Central memory CD4-positive, alpha-beta T cell (primary cell): ENCODE measurements around the gene LRCH4.

ENCODE experiments used
- DNase-seq: peaks from one replicate; pipeline ENCODE4 v3.0.0; 2022

LRCH4 gene

GRCh38 chr7:100582041-100582579, 3.8 kb downstream of the LRCH4 start:
- no peak for DNase-seq

GRCh38 chr7:100580466-100581283, 5.3 kb downstream of the LRCH4 start:
- DNase-seq = no peak

- no peak for DNase-seq
These were observed 7.4 kb downstream of the LRCH4 start for GRCh38 chr7:100578246-100579183.

GRCh38 chr7:100577507-100577906, 8.4 kb downstream of the LRCH4 start:
- no peak for DNase-seq

- no peak for DNase-seq
These were observed 8.8 kb downstream of the LRCH4 start for GRCh38 chr7:100577103-100577502.

- no peak for DNase-seq
These were observed 9.4 kb downstream of the LRCH4 start for GRCh38 chr7:100576384-100576993.

GRCh38 chr7:100575746-100576383, 10.1 kb downstream of the LRCH4 start:
- DNase-seq = no peak

- no peak for DNase-seq
These were observed 10.7 kb downstream of the LRCH4 start for GRCh38 chr7:100575206-100575631.

GRCh38 chr7:100574362-100575205, 11.3 kb downstream of the LRCH4 start:
- no peak for DNase-seq

GRCh38 chr7:100573691-100574361, 12.1 kb downstream of the LRCH4 start, which contains the start of gene SAP25:
Gene SAP25, minus strand, starts transcription at chr7:100573900. Its CDS starts 158 bp downstream, at chr7:100573742.
- no peak for DNase-seq

GRCh38 chr7:100572949-100573675, 12.8 kb downstream of the LRCH4 start:
- no peak for DNase-seq

- DNase-seq = no peak
These were observed 13.5 kb downstream of the LRCH4 start for GRCh38 chr7:100572281-100572948.

- DNase-seq = no peak
These were observed 14.2 kb downstream of the LRCH4 start for GRCh38 chr7:100571829-100572116.

- DNase-seq = no peak
These were observed 14.7 kb downstream of the LRCH4 start for GRCh38 chr7:100570954-100571828.

GRCh38 chr7:100568896-100569844, 16.8 kb downstream of the LRCH4 start:
- DNase-seq = peak; percentile 41

GRCh38 chr7:100568176-100568895, 17.6 kb downstream of the LRCH4 start:
- DNase-seq = no peak

GRCh38 chr7:100567751-100568175, 18.2 kb downstream of the LRCH4 start:
- no peak for DNase-seq
